Umbilical cord (tissue), 2 donors: ENCODE measurements around the gene TIMM9. TPM values are rescaled to one million over a fixed set of nuclear protein-coding genes. Genes with fewer than 3 reads are reported as not detected.
A peak's percentile ranks its signal among the peaks of the same experiment; 100 is the strongest.
"Not testable (repeated sequence)": the region's sequence is repeated elsewhere in the genome, so short reads cannot be mapped to it uniquely, and the experiment has no call there.

Source experiments
- DNase-seq: peaks from one replicate; pipeline ENCODE4 v3.0.0-alpha.2; 2015; ENCODE audit warnings: low spot score
- total RNA-seq: library from RNA; depleted of rRNA; stranded (reverse); fragments of >200 nt; gene quantifications from one replicate; pipeline ENCODE4 v1.2.3, GENCODE V29; 2014; ENCODE audit warnings: low replicate concordance; ENCODE audit not compliant: insufficient read depth

TIMM9 gene, protein sequence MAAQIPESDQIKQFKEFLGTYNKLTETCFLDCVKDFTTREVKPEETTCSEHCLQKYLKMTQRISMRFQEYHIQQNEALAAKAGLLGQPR
- total RNA-seq: 33.5 TPM

DNA sequence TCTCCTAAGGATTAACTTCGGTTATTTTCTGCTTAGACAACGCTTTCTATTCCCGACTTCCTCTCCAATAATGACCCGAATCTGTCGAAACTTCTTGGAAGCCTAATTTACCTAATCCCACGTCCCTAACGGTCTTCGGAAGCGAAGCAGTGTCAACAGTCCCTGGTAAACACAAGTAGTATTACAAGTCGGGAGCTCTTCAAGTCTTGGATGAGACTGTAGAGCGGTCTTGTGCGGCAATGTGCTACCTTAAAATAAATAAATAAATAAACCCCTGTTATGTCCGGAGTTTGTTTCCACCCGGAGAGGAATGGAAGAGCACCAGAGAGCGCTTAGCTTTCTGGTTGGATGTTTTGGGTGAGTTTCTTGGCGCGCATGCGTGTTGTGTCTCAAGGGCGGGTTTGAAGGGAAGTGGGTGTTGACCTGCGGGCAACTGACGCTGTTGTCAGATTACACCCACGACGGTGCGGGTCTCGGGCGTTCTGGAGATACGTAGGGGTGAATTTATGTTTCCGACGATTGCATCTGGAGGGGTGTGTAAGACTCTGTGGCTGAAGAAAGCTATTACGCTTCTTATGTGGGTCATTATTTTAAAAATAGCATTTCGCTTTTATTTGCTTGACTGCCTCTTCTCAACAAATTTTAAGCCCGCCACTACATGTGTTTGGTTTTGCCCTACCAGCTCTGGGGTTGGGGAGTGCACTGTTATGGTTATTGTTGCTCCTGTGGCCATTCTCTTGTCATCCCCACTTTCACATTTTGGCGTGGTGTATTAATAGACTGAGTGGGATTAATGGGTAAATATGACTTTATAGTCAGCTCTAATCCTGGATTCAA, at the start of gene TIMM9, which contains the start of gene KIAA0586:
TSS of gene TIMM9 (minus strand) at position 251 of the 837 bp plus-strand sequence. CDS start 15,586 bp downstream, outside the sequence.
TSS of gene KIAA0586 (plus strand) at position 439 of the 837 bp plus-strand sequence. CDS start 546 bp downstream, outside the sequence.
- peak; percentile 99 for DNase-seq

DNA sequence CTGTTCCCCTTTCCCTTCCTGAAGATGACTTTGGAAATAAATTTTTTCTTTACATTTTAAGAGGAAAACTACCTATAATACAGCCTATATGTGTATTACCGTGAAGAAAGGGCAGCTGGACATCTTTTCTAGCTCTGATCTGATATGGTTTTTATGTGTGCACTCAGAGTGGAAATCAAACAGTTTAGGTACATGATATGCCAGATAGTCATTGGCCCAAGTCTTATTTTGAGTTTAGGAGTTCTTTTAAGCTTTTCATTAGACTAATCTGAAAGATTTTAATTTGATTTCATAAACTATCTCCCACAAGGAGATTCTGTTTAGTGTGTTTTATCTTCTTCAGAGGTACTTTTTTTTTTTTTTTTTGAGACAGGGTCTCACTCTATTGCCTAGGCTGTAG, 49.0 kb upstream of the TIMM9 start:
- no peak for DNase-seq

DNA sequence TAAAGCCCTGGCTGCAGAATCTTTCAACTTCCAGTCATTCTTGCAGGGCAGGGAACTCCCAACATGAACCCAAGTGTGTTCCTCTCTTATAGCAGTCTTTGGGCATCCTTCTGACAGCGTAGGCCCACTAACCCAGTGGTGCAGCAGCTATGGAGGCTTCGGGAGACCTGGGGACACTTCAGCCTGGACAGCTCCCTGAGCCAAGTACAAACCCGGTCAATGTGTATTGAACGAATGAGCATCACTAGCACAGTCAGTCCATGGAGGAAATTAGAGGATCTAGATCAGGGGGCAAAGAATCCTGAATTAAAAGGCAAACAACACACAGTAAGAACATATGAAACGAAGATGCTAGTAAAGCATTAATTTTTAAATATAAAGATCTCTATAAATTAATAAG, 42.0 kb upstream of the TIMM9 start:
- DNase-seq: no peak

DNA sequence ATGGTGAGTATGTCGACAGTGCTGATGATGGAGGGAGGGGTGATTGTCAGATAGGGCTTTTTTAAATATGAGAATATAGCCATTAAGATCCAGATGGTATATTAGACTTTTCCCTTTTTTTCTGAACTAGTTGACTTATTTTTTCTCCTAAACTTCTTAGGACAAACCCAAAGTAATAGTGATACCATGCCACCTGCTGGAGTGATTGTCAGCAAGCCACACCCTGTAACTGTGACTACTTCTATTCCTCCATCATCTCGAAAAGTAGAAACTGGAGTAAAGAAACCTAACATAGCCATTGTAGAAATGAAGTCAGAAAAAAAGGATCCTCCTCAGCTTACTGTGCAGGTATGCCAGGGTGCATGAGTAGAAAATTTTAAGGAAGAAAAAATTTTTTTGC, 40.2 kb upstream of the TIMM9 start:
- no peak for DNase-seq

DNA sequence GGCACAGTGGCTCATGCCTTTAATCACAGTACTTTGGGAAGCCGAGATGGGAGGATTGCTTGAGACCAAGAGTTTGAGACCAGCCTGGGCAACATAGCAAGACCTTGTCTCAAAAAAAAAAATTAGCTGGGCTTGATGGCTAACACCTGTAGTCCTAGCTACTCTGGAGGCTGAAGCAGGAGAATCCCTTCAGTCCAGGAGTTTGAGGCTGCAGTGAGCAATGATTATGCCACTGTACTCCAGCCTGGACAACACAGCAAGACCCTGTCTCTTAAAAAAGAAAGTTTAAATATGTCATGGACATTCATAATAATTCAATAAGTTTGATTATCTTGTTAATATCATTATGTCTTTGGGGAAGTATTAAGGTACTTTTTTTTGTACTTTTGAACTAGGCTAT, 39.1 kb upstream of the TIMM9 start:
- DNase-seq: no peak

DNA sequence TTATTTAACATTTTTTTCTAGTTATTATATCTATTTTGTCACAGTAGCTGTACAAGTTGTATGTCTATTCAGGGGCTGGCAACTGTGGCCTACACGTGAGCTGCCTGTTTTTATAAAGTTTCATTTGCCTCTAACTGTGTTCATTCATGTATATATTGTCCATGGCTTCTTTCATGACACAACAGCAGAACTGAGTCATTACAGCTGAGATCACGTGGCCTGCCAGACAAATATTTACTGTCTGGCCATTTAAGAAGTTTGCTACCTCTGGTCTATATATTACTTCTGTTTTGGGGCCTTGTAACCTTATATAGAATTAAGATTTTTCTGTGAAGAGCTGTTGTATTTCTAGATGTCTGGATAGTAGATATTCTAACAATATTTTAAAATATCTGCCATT, 38.1 kb upstream of the TIMM9 start:
- no peak for DNase-seq

DNA sequence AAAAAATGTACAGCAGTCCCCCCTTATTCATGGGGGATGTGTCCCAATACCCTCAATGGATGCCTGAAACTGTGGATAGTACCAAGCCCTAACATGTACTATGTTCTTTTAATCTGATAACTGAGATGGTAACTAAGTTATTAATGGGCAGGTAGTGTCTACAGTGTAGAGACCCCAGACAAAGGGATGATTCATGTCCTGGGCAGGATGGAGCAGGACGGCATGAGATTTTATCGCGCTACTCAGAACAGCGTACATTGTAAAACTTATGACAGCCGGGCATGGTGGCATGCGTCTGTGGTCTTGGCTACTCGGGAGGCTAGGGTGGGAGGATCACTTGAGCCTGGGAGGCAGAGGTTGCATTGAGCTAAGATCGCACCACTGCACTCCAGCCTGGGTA, 37.3 kb upstream of the TIMM9 start:
- DNase-seq: peak; percentile 13

DNA sequence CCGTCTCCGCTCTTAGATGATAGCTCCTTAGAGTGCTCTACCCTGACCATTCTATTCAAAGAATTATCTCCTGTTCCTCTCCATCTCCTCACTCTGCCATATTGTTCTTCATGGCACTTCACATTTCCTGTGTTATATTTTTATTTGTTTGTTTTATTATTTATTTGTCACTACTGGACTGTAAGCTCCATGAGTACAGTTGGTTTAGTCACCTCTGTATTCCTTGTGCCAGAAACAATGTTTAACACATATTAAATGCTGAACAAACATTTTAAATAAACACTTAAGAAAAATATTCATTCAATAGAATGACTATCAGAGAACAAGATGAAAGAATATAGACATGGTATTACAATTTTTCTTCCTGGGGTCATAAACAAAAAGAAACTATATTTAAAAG, 35.8 kb upstream of the TIMM9 start:
- DNase-seq: no peak

DNA sequence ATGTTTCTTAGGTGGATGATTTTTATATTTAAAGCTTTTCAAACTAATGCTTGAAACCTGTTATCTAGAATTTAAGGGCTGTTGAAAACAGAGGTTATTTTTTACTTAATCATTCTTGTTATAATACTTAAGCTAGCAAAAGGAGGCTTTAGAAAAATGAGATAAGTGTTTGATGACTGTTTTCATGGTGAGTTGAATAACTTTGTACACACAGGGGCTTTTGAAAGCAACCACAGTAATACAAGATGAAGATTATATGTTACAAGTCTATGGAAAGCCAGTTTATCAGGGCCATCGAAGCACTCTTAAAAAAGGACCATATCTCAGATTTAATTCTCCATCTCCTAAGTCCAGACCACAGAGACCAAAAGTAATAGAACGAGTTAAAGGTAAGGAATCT, 33.4 kb upstream of the TIMM9 start:
- DNase-seq: no peak

DNA sequence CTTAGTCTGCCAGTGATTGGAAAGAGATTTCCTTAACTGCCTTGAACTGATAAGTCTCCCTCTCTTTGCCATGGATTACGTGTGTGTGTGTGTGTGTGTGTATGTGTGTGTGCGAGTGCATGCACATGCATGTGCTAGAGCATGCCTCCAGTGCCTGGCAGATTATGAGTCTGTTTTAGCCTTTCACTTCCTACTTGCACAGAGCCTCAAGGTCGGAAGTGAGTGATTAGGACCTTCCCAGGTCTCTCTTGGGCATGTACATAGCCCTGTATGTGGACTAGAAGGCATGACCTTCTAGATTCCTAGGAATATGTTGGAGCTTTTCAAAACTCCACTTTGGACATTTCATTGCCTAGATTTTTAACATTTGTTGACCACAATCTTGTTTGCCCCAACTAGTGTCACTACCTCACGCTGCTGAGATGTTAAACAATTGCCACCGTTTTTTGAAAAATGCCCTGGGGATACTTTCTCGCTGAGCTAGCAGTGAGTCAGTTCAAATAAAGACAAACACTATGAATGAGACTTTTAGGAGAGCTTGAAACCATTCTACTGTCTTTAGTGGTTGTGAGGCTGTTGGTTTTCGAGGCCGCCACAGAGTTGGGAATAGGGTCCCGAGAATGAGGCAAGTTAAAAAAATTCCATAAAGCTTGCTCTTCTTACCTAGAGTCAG, 28.4 kb upstream of the TIMM9 start:
- no peak for DNase-seq

DNA sequence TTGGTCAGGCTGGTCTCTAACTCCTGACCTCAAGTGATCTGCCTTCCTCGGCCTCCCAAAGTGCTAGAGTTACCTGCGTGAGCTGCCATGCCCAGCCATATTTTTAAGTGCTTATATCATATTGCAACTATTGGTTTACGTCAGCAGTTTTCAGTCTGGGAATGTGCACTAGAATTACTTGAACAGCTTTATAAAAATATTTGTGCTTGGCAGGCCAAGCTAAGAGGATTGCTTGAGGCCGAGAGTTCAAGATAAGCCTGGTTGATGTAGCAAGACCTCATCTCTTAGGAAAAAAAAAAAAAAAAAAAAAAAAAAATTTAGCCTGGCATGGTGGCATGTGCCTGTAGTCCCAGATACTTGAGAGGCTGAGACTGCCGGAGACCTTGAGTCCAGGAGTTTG, 17.3 kb upstream of the TIMM9 start:
- peak; percentile 74 for DNase-seq

DNA sequence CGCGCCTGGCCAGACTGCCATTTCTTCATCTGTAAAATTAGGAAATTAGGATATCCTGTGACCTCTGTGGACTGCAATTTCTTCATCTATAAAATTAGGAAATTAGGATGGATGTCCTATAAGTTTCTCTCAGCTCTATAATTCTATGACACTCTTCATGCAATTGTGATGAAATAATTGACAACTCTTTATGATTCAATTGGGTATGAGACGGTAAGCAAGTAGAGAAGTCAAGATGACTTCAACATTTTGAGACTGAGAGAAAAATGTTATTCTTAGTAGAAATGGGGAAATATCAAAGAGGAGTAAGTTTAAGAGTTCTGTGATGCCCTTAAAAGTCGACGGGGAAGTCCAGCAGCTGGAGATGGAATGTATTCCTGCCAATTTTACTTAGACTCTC, 12.1 kb upstream of the TIMM9 start:
- DNase-seq: no peak

DNA sequence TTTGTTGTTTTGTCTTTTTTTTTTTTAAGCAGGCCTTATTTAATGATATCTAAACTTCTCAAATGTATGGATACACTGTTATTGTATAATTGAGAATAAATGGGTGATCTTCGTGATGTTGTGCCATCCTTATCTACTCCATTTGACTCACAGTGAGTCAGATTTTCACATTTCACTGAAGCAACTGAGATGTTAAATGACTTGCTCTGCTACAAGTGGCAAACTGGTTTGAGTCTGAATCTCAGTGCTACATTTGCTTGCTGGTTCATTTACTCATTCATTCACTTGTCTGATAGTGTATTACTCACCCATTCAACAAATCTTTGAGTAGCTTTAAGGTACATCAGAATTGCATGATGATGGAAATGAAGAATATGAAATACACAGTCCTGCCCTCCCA, 2.8 kb upstream of the TIMM9 start:
- no peak for DNase-seq

DNA sequence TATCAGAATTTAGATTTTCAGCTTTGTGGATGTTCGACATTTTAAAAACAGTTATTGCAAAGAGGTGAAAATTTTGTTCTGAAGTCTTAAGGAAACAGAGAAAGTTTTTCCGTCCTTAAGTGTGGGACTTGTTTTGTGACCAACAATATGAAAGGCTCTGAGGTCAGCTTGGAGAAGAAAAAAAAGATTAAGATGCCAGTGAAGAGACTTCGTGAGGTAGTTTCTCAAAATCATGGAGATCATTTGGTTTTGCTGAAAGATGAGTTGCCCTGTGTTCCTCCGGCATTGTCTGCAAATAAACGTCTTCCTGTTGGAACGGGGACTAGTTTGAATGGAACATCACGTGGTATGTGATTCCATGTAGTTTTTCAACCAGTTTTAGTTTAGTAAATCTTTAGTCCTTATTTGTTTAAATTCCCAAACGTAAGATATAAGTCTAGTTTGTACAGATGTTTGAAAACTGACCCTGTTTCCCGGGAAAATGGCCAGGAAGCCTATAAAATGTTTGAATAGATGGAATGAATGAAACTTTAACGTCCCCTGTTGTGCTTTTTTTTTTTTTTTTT, 870 bp upstream of the TIMM9 start:
- peak; percentile 55 for DNase-seq

DNA sequence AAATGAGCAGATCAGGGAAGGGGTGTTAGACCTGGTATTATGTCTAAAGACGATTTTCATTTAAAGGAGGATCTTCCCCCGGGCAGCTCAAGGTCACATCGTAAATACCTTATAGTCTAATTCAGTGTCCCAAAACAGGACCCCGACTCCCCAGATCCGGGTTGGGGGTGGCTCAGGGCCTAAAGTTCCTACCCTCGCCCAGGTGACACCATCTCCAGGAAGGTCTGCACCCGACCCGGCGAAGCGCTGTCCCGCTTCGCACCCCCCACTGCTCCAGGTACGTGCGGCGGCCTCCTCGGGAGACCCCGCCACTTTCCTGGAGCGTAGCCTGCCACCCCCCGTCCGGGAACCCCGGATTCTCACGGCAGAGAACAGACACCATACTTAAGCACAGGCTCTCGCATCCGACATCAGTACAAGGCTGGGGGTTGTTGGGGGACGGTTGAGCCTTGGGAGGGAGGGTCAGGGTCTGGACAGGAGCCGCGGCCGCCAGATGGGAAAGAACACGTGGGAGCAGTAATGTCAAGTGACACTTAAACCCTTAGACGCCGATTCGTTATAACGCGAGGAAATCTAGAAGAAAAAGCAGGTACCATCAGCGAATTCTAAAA, 556 bp downstream of the TIMM9 start:
- DNase-seq: peak; percentile 78

DNA sequence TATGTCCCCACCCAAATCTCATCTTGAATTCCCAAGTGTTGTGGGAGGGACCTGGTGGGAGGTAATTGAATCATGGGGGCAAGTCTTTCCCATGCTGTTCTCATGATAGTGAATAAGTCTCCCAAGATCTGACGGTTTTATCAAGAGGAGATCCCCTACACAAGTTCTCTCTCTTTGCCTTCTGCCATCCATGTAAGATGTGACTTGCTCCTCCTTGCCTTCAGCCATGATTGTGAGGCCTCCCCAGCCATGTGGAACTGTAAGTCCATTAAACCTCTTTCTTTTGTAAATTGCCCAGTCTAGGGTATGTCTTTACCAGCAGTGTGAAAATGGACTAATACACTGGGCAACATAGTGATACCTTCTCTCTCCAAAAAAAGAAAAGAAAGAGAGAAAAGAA, 10.4 kb downstream of the TIMM9 start:
- DNase-seq: not testable (repeated sequence)

DNA sequence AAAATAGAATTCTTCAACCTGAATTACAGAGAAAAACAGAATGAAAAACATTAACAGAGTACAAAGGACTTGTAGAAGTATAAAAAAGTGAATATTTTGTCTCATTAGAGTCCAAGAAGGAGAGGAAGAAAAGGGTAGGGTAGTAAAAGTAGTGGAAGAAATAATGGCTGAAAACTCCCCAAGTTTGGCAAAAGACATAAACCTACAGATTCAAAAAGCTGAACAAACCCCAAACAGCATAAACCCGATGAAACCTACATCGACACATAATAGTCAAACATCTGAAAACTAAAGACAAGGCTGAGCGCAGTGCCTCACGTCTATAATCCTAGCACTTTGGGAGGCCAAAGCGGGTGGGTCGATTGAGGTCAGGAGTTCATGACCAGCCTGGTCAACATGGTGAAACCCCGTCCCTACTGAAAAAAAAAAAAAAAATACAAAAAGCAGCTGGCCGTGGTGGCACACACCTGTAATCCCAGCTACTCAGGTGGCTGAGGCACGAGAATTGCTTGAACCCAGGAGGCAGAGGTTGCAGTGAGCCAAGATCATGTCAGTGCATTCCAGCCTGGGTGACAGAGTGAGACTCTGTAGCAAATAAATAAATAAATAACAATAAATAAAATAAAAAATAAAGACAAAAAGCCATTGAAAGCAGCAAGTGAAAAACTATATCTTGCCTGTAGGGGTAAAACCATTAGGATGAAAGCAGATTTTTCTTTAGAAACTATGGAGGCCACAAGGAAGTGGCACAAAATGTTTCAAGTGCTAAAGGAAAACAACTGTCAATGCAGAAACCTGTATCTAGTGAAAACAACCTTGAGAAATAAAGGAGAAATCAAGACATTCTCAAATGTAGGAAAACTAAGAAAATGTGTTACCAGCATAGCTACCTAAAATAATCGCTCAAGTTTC, 11.4 kb downstream of the TIMM9 start:
- DNase-seq: no peak

DNA sequence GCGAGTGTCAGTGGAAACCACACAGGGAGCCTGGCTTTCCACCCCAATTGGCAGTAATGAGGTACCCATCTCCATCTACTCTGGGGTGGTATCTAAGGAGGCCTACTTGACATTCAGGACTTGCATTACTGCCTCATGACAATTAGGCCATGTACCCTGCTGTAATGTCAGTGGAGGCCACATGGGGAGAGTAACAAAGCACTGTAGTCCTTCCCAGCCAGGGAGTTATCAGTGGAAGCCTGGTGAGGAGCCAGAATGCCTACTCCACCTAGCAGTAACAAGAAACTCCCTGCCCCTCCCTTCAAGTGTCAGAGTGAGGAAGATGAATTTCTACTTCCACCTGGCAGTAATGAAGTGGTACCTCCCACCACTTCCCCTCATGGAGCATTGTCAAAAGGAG, 12.5 kb downstream of the TIMM9 start:
- DNase-seq: no peak

DNA sequence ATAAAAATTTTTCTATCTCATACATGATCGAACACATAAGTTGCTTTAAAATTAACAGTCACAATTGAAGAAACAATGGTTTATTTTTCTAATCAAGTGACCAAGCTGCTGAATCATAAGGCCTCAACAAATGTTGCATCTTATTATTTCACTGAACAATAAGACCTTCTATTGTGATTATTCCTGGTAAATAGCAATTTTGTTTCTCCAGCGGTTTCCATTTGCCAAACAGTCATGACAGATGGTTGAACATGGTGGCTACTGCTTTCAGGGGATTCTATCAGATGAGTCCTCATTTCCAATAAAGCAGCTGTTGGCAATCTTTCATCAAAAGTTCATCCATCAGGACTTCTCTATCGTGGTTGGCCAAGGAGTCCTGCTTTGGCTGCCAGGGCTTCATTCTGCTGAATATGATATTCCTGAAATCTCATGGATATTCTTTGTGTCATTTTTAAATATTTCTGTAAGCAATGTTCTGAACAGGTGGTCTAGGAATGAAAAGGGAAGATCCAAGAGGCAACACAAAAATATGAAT, 18.6 kb downstream of the TIMM9 start:
- DNase-seq: no peak

DNA sequence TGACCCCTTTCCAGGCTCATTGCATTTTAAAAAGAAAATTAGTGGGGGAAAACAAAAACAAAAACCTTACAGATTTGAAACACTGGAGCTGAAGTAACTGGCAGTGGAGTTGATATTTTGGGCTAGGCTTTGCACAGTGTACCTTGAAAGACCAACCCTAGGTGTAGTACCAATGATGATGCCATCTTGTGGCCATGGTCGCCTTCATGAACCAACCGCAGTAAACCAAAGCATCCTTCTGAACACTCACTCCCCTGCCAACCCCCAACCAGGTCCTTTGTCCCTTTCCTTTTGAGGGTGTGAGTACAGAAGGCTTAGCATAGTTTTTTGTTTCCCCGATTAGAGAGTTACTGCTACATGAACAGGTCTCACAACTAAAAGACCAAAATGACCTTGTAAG, 25.7 kb downstream of the TIMM9 start:
- no peak for DNase-seq

DNA sequence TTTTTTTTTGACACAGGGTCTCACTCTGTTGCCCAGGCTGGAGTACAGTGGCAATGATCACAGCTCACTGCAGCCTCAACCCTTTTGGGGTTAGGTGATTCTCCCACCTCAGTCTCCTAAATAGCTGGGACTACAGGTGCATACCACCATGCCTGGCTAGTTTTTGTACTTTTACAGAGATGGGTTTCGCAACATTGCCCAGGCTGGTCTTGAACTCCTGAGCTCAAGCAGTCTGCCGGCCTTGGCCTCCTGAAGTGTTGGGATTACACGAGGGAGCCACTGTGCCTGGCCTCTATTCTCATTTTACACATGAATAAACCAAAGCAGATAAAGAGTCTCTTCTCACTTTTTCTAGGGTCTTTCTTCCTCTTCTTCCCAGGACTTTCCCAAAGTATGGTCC, 28.4 kb downstream of the TIMM9 start:
- no peak for DNase-seq
